IPS-18c (cell line): ENCODE measurements around the gene TMEM235.

ENCODE experiments used
- H3K4me3 ChIP-seq: 2 replicates; pipeline ENCODE4 v1.7.0; 2013; ENCODE audit warnings: low read depth, mild to moderate bottlenecking, low read length, moderate library complexity; ENCODE audit not compliant: insufficient read depth
- H3K9me3 ChIP-seq: one replicate; pipeline ENCODE4 v1.6.1; 2013; ENCODE audit warnings: mild to moderate bottlenecking, low read length, moderate library complexity; ENCODE audit not compliant: control insufficient read depth, insufficient read depth

The TMEM235 gene

GRCh38 chr17:78272914-78273258 lies 41.5 kb downstream of the TMEM235 start:
- H3K9me3 ChIP-seq = no peaks in the 10 kb centered on the region
- H3K4me3 ChIP-seq = no peak overlapping the region; the same call in 1 of the 2 replicates

DNA sequence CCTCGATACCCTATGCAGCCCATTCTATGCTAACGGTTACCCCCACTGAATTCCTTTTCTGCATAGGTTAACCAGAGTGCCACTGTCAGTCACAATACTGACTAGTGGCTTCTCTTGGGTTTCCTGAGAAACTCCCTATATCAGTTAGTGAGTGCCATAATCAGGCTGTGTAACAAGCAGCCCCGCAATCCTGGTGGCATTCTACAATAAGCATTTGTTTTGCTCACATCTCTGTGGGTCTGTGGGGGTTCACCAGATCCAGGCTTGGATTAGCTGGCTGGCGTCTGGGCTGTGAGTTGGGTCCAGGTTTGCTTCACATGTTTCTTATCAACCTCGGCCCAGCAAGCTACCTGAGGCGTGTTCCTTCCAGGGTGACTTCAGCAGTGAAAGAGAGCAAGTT lies 42.4 kb downstream of the TMEM235 start:
- no peak overlapping the region for H3K4me3 ChIP-seq
- no peaks in the 10 kb centered on the region for H3K9me3 ChIP-seq

DNA sequence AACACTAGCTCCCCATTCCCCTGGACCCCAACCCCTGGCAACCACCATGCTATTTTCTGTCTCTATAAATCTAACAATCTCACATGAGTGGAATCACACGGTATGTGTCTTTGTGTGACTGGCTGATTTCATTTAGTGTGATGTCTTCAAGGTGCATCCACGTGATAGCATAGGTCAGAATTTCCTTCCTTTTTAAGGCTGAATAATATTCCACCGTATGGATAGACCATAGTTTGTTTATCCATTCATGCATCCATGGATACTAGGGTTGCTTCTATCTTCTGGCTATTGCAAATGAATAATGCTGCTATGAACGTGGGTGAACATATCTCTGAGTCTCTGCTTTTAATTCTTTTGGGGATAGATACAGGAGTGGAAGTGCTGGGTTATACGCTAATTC lies 43.9 kb downstream of the TMEM235 start:
- Histone ChIP-seq H3K4me3 (no peak overlapping the region), H3K9me3 (no peaks in the 10 kb centered on the region)

GRCh38 chr17:78276098-78276887 lies 44.9 kb downstream of the TMEM235 start:
- no peaks in the 10 kb centered on the region for H3K9me3 ChIP-seq
- no peak overlapping the region for H3K4me3 ChIP-seq

GRCh38 chr17:78278139-78278741 lies 46.8 kb downstream of the TMEM235 start:
- H3K4me3 ChIP-seq = no peak overlapping the region
- no peaks in the 10 kb centered on the region for H3K9me3 ChIP-seq

- no peak overlapping the region for H3K4me3 ChIP-seq
Observed at GRCh38 chr17:78279360-78279990, 48.0 kb downstream of the TMEM235 start.

DNA sequence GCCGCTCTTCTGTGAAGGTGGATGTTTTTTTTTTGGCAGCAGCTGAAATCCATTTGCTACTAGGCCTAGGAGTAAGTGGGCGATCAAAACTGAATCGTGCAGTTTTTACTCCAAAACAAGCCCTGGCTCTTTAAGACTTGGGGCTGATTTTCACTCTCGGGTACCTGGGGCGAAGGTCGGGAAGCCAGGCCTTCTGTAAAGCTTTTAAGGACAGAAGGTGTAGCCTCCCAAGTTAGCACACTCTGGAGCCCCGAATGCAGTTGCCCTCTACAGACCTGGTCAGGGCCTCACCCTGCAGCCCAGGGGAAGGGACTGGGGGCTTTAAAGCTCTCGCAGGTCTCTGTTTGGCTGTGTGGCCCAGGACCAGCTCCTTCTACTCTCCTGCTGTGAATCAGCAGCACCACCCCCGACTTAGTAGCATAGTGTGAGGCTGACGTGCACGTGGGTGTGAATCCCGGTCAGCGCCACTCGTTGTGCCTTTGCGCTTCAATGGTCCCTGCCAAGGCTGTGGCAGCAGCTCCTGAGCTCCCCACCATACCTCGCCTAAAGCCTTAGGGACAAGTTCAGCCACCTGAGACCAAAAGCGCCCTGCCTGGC lies 49.9 kb downstream of the TMEM235 start:
- Histone ChIP-seq H3K9me3 (no peaks in the 10 kb centered on the region), H3K4me3 (no peak overlapping the region)

More at GRCh38 chr17:78279360-78279990, 48.0 kb downstream of the TMEM235 start:
- no peaks in the 10 kb centered on the region for H3K9me3 ChIP-seq

DNA sequence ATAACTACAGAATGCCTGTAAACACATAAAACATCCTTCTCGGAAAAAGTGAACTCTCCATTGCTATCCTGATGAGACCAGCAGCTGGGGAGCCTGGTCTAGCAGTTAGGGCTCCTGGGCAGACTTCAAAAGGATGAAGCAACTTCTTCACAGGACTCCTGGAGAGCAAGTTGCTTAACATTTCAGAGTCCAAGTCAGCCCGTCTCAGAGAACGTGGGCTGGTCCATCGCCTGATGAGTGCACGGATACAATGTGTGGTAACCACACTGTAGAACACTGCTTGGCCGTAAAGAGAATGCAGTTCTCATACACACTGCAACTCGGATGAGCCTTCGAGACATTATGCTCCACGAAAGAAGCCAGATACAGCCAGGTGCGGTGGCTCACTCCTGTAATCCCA lies 52.7 kb downstream of the TMEM235 start:
- H3K4me3 ChIP-seq = no peak overlapping the region

DNA sequence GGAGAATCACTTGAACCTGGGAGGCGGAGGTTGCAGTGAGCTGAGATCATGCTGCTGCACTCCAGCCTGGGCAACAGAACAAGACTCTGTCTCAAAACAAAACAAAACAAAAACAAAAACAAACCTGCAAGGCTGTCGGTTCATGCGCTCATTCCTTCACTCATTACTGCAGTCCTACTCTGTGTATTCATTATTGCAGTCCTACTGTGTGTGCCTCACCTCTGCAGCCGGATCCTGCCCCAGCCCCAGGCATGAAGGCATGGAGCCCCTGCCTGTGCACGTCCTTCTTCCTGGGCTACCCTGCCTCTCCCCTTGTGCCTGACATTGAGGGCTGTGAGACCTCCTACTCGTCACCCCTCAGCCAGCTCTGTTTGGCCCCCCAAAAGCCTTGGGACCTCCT lies 57.6 kb downstream of the TMEM235 start:
- H3K4me3 ChIP-seq = no peak overlapping the region
- H3K9me3 ChIP-seq = peaks cover 3% of the 10 kb centered on the region

More for the DNA sequence above, 52.7 kb downstream of the TMEM235 start:
- H3K9me3 ChIP-seq = no peaks in the 10 kb centered on the region

DNA sequence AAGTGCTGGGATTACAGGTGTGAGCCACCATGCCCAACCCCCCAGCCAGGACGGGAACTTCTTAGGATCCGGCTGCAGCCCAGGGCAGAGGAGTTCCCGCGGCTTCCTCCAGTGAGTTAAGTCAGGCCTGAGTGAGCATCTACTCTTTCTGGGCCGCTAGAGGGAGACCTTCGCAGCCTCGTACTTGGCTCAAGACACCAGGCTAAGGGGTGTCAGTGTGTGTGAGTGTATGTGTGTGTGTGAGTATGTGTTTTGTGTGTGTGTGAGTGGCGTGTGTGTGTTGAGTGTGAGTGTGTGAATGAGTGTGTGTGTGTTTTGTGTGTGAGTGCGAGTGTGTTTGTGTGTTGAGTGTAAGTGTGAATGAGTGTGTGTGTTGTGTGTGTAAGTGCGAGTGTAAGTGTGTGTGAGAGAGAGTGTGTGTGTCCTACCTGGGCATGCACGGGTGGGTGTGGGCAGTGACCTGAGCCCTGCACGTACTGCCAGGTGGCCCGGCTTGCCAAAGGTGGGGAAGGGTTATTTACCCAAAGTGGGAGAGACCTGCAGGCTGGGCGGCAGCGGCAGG lies 58.5 kb downstream of the TMEM235 start:
- peaks cover 3% of the 10 kb centered on the region for H3K9me3 ChIP-seq
- H3K4me3 ChIP-seq = no peak overlapping the region
